K562 (cell line): ENCODE data around the gene IFTAP. TPM values are rescaled to one million over a fixed set of nuclear protein-coding genes. Genes with fewer than 3 reads are reported as not detected.

Experiments used
- ATAC-seq: fragments of 200-7000 bp; cut with Tn5 transposase; 3 replicates; pipeline ENCODE4 v1.9.1; 2020; ENCODE audit warnings: moderate library complexity
- BruUV-seq: library from RNA; stranded (reverse); fragments of 400-500 nt; replicated peaks from 2 replicates; lab custom pipeline; 2021; lab: Mats Ljungman, UMichigan
- CTCF ChIA-PET: fragments of 300-600 bp; formaldehyde crosslinking; extraction: SDS; loops from one replicate; lab custom pipeline; 2021; ENCODE audit warnings: low intra/inter-chr PET ratio; lab: Yijun Ruan, JAX
- POLR2A ChIA-PET: fragments of 300-600, 350-650 bp; sonication (Branson Sonifier 250); formaldehyde crosslinking; extraction: SDS; loops from one replicate; lab custom pipeline; 2021; ENCODE audit warnings: antibody characterized with exemption, inconsistent platforms; lab: Yijun Ruan, JAX
- DNase-seq, 4 experiments: peaks; one replicate each; pipeline versions ENCODE4 v3.0.0 to v3.0.0-alpha.2; 2011 to 2018; ENCODE audit warnings: low spot score in 3 of 4, mixed read lengths in 3 of 4; ENCODE audit errors: extremely low read depth in 1 of 4
- FAIRE-seq: peaks from 2 replicates; lab custom pipeline; 2011; peaks lifted over from hg19 to GRCh38; lab: Jason Lieb, UNC
- H2AFZ ChIP-seq: 2 replicates; pipeline ENCODE4 v1.6.0; 2011; ENCODE audit warnings: low read depth, low read length, control low read depth, inconsistent platforms
- H3K27ac ChIP-seq: fragments of 200-600 bp; 3 replicates; pipeline ENCODE4 v1.8.0; 2011; ENCODE audit warnings: low read depth, mild to moderate bottlenecking, control low read depth, inconsistent platforms, low read length, moderate library complexity, mixed read lengths; ENCODE audit errors: extremely low read depth
- H3K27me3 ChIP-seq, 2 experiments: fragments of 300-600 bp in 1 of 2; 2 replicates in 1 of 2; 3 replicates in 1 of 2; pipeline versions ENCODE4 v1.6.0 to v1.8.0; 2011; ENCODE audit warnings: inconsistent platforms in 2 of 2, low read length in 2 of 2, mild to moderate bottlenecking in 1 of 2, mixed read lengths in 1 of 2, moderate library complexity in 1 of 2; ENCODE audit not compliant: control insufficient read depth in 2 of 2, insufficient read depth in 2 of 2
- H3K36me3 ChIP-seq: fragments of 300-600 bp; 3 replicates; pipeline ENCODE4 v1.8.0; 2011; ENCODE audit warnings: mild to moderate bottlenecking, low read length, inconsistent platforms; ENCODE audit not compliant: control insufficient read depth, insufficient read depth
- H3K4me1 ChIP-seq, 2 experiments: fragments of 200-600 bp in 1 of 2; replicated peaks in 1 of 2; 2 replicates in 1 of 2; 3 replicates in 1 of 2; pipeline versions ENCODE4 v1.5.1 to v1.8.0; 2011; ENCODE audit warnings: inconsistent platforms in 2 of 2, low read length in 2 of 2, mild to moderate bottlenecking in 1 of 2, mixed read lengths in 1 of 2, moderate library complexity in 1 of 2; ENCODE audit not compliant: control insufficient read depth in 2 of 2, insufficient read depth in 2 of 2
- H3K4me2 ChIP-seq: 2 replicates; pipeline ENCODE4 v1.6.1; 2011; ENCODE audit warnings: low read length, control low read depth, inconsistent platforms, mixed read lengths; ENCODE audit not compliant: insufficient read depth
- H3K4me3 ChIP-seq: fragments of 200-600 bp; sonication (generic), shearing (Covaris generic); 2 replicates; pipeline ENCODE4 v1.5.1; 2016; ENCODE audit warnings: control low read depth, inconsistent platforms
- H3K79me2 ChIP-seq: fragments of 200-600 bp; 3 replicates; pipeline ENCODE4 v1.8.0; 2011; ENCODE audit warnings: low read length, inconsistent platforms; ENCODE audit not compliant: control insufficient read depth, insufficient read depth
- H3K9ac ChIP-seq, 2 experiments: 2 replicates each; pipeline versions ENCODE4 v1.6.0 to v1.6.1; 2011; ENCODE audit warnings: low read depth in 2 of 2, low read length in 2 of 2, control low read depth in 1 of 2, inconsistent platforms in 1 of 2, mild to moderate bottlenecking in 1 of 2, mixed read lengths in 1 of 2; ENCODE audit not compliant: insufficient read depth in 1 of 2
- H3K9me1 ChIP-seq: one replicate; pipeline ENCODE4 v1.6.0; 2011; ENCODE audit warnings: inconsistent platforms, mild to moderate bottlenecking, low read length, moderate library complexity; ENCODE audit not compliant: control insufficient read depth, insufficient read depth
- H3K9me3 ChIP-seq: replicated peaks from 2 replicates; pipeline ENCODE4 v1.5.1; 2011; ENCODE audit warnings: low read depth, low read length, inconsistent platforms; ENCODE audit not compliant: control insufficient read depth, insufficient read depth
- H4K20me1 ChIP-seq: replicated peaks from 2 replicates; pipeline ENCODE4 v1.6.1; 2011; ENCODE audit warnings: low read length, inconsistent platforms, mixed read lengths; ENCODE audit not compliant: control insufficient read depth, insufficient read depth
- E2F1 ChIP-seq: sonication (generic); formaldehyde crosslinking; IDR thresholded peaks from 2 replicates; pipeline ENCODE4 v1.8.1; 2023; ENCODE audit warnings: mild to moderate bottlenecking, missing genetic modification reagents, moderate library complexity
- KLF1 ChIP-seq: fragments of 450-650 bp; IDR thresholded peaks from 2 replicates; pipeline ENCODE4 v1.6.1; 2016; ENCODE audit warnings: missing genetic modification characterization, missing compliant biosample characterization
- MEF2A ChIP-seq: IDR thresholded peaks from 2 replicates; pipeline ENCODE4 v1.6.1; 2011; ENCODE audit warnings: low read depth, mild to moderate bottlenecking, low read length, moderate library complexity; ENCODE audit not compliant: control insufficient read depth
- SMARCB1 ChIP-seq: IDR thresholded peaks from 2 replicates; pipeline ENCODE4 v1.6.1; 2011; ENCODE audit warnings: improper control_type of control experiment, low read depth; ENCODE audit not compliant: insufficient read length
- TEAD1 ChIP-seq, 2 experiments: fragments of 450-650 bp in 1 of 2; sonication (generic) in 1 of 2; formaldehyde crosslinking; IDR thresholded peaks; 2 replicates each; pipeline versions ENCODE4 v1.4.0 to v1.8.0; 2020 to 2022; ENCODE audit warnings: mild to moderate bottlenecking in 2 of 2, missing genetic modification reagents in 1 of 2
- WGBS: fragments of 100-300 bp; shearing (Covaris generic); methylation state at CpG from one replicate; pipeline ENCODE4 v1.1.6; 2016; ENCODE audit warnings: low coverage, mixed read lengths; ENCODE audit not compliant: insufficient coverage; ENCODE audit errors: missing lambda C conversion rate; 5-methylcytosine and 5-hydroxymethylcytosine counted together
- in situ Hi-C: fragments of 300-500 bp; cut with MboI; formaldehyde crosslinking; loops from 4 replicates; pipeline ENCODE4 v1.15.0; 2018; ENCODE audit warnings: inconsistent platforms, mixed read lengths
- intact Hi-C: fragments of 100-400 bp; cut with micrococcal nuclease; formaldehyde crosslinking; loops from 2 replicates; pipeline ENCODE4 v1.14.2; 2022
- polyA plus RNA-seq, 8 experiments: library from polyadenylated mRNA; depleted of rRNA in 4 of 8; stranded (reverse) in 5 of 8; unstranded in 3 of 8; fragments of >200 nt; fragmentation: Nextera tagmentation in 2 of 8; fragmentation: Illumina TruSeq in 1 of 8; extraction: Ambion mirVana in 2 of 8; extraction: Trizol in 1 of 8; gene quantifications; 2 replicates each; pipeline versions ENCODE4 v1.2.1 to v1.2.3, GENCODE V29; 2011 to 2014; ENCODE audit warnings: inconsistent platforms in 1 of 8, missing spikeins in 1 of 8
- total RNA-seq, 7 experiments: library from RNA; depleted of rRNA in 6 of 7; stranded (reverse); fragments of >200 nt in 6 of 7; fragmentation: Illumina TruSeq in 2 of 7; extraction: Trizol in 2 of 7; gene quantifications; 2 replicates each; pipeline versions ENCODE4 v1.2.1 to v1.2.3, GENCODE V29; 2011 to 2021; ENCODE audit warnings: low replicate concordance in 1 of 7

The IFTAP gene
- total and polyA plus RNA-seq, 9 of the 15 experiments (the other 6 are each of a cell fraction or from before 2014, with no cell fraction given) = 9.2 to 30.0 (median 17.0) TPM

- H4K20me1 ChIP-seq = no peaks in the 10 kb centered on the region
- CTCF ChIA-PET = no interaction called here
- in situ Hi-C loops (no loop called here), intact Hi-C loops (no loop called here)
- no peaks in the 10 kb centered on the region for H3K9me1 ChIP-seq
- ATAC-seq = no peak
- H3K9ac ChIP-seq = no peak overlapping the region
- H3K27me3 ChIP-seq = no peaks in the 10 kb centered on the region; a peak in 1 of 5 replicates
- no peaks in the 10 kb centered on the region for H3K9me3 ChIP-seq
- no TSS peak for BruUV-seq
- POLR2A ChIA-PET = no interaction called here
- H3K4me1 ChIP-seq = no peaks in the 10 kb centered on the region
- H3K36me3 ChIP-seq = no peaks in the 10 kb centered on the region
- FAIRE-seq = no peak
- H2AFZ ChIP-seq = no peak overlapping the region
- 0% methylated on average over 1 of the region's 1 CpG for WGBS
- H3K27ac ChIP-seq = no peak overlapping the region
- no peaks in the 10 kb centered on the region for H3K79me2 ChIP-seq
- no peak overlapping the region for H3K4me2 ChIP-seq
- H3K4me3 ChIP-seq = no peak overlapping the region
- TF ChIP-seq SMARCB1 = no peak
- TF ChIP-seq KLF1 = no peak
- TF ChIP-seq TEAD1 (CRISPR knock-in tag; IDR thresholded peaks at IDR 0.05) = no peak
- no peak for TF ChIP-seq E2F1 (CRISPR knock-in tag)
- no peak for TF ChIP-seq MEF2A
- no peak for DNase-seq
Observed at GRCh38 chr11:36683818-36684217, 89.5 kb downstream of the IFTAP start.
